Osteoblast (primary cell): Measurements from ENCODE around the gene DUSP8. TPM values are rescaled to one million over a fixed set of nuclear protein-coding genes. Genes with fewer than 3 reads are reported as not detected.
A peak's percentile ranks its signal among the peaks of the same experiment; 100 is the strongest.

ENCODE experiments used
- DNase-seq: peaks from one replicate; pipeline ENCODE4 v3.0.0; 2011; ENCODE audit warnings: low spot score, mixed read lengths; ENCODE audit not compliant: insufficient read length; ENCODE audit errors: missing footprints
- H2AFZ ChIP-seq: 2 replicates; pipeline ENCODE4 v1.6.0; 2011; ENCODE audit warnings: mild to moderate bottlenecking, low read length
- H3K27ac ChIP-seq: 2 replicates; pipeline ENCODE4 v1.5.1; 2011; ENCODE audit warnings: mild to moderate bottlenecking, low read depth, low read length, moderate library complexity
- H3K27me3 ChIP-seq: 2 replicates; pipeline ENCODE4 v1.6.0; 2012; ENCODE audit warnings: mild to moderate bottlenecking, control low read depth, inconsistent platforms, low read length, moderate library complexity; ENCODE audit not compliant: insufficient read depth
- H3K36me3 ChIP-seq: 2 replicates; pipeline ENCODE4 v1.5.1; 2011; ENCODE audit warnings: mild to moderate bottlenecking, low read length, control low read depth, moderate library complexity; ENCODE audit not compliant: insufficient read depth
- H3K4me1 ChIP-seq: 2 replicates; pipeline ENCODE4 v1.5.1; 2011; ENCODE audit warnings: mild to moderate bottlenecking, low read length, control low read depth, moderate library complexity; ENCODE audit not compliant: insufficient read depth
- H3K4me2 ChIP-seq: 2 replicates; pipeline ENCODE4 v1.6.0; 2011; ENCODE audit warnings: mild to moderate bottlenecking, low read length; ENCODE audit not compliant: insufficient read depth
- H3K4me3 ChIP-seq: fragments of 200-600 bp; sonication (generic); 3 replicates; pipeline ENCODE4 v1.5.1; 2012; ENCODE audit warnings: mild to moderate bottlenecking, low read length, inconsistent platforms; ENCODE audit not compliant: insufficient read depth
- H3K79me2 ChIP-seq: 2 replicates; pipeline ENCODE4 v1.6.0; 2012; ENCODE audit warnings: mild to moderate bottlenecking, low read length, control low read depth, inconsistent platforms; ENCODE audit not compliant: insufficient read depth
- H3K9me3 ChIP-seq: 2 replicates; pipeline ENCODE4 v1.5.1; 2011; ENCODE audit warnings: low read depth, low read length, control low read depth
- H4K20me1 ChIP-seq: 2 replicates; pipeline ENCODE4 v1.6.0; 2012; ENCODE audit warnings: mild to moderate bottlenecking, low read length, control low read depth; ENCODE audit not compliant: insufficient read depth
- total RNA-seq: library from RNA; depleted of rRNA; stranded (reverse); fragments of >200 nt; gene quantifications from 2 replicates; pipeline ENCODE4 v1.2.3, GENCODE V29; 2012
- TF ChIP-seq, protein P1 (sequence below): IDR thresholded peaks from 2 replicates; pipeline ENCODE4 v1.5.1; 2011; ENCODE audit warnings: mild to moderate bottlenecking, low read depth, low read length, moderate library complexity; ENCODE audit errors: extremely low read depth

Gene DUSP8
- total RNA-seq, 1 donor: under 0.01 TPM

DNA sequence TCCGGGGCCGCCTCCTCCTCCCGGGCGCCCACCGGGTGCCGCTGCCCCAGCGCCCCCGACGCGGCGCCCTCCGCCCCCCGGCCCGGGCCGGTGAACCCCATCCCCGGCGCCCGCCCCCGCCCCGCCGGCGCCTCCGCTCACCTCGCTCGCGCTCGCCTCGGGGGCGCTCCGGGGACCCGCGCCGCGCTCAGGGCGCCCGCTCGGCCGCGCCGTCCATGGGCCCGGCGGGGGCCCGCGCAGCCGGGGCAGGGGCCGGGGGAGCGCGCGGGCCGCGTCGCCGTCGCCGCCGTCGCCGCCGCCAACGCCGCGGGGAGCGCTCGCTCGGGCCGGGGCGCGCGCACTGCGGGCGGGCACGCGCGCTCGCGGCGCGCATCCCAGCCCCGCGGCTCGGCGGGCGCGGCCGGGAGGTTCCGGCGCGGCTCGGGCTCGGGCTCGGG, 293 bp downstream of the DUSP8 start:
- Histone ChIP-seq H3K4me3 (peak overlapping the region; percentile 72), H4K20me1 (peaks cover 18% of the 10 kb centered on the region), H3K79me2 (no peaks in the 10 kb centered on the region), H2AFZ (no peak overlapping the region), H3K36me3 (no peaks in the 10 kb centered on the region), H3K27ac (no peak overlapping the region), H3K4me1 (no peaks in the 10 kb centered on the region), H3K27me3 (peaks cover 32% of the 10 kb centered on the region), H3K4me2 (no peak overlapping the region), H3K9me3 (no peaks in the 10 kb centered on the region)
- DNase-seq: peak; percentile 89
- TF ChIP-seq, protein P1, sequence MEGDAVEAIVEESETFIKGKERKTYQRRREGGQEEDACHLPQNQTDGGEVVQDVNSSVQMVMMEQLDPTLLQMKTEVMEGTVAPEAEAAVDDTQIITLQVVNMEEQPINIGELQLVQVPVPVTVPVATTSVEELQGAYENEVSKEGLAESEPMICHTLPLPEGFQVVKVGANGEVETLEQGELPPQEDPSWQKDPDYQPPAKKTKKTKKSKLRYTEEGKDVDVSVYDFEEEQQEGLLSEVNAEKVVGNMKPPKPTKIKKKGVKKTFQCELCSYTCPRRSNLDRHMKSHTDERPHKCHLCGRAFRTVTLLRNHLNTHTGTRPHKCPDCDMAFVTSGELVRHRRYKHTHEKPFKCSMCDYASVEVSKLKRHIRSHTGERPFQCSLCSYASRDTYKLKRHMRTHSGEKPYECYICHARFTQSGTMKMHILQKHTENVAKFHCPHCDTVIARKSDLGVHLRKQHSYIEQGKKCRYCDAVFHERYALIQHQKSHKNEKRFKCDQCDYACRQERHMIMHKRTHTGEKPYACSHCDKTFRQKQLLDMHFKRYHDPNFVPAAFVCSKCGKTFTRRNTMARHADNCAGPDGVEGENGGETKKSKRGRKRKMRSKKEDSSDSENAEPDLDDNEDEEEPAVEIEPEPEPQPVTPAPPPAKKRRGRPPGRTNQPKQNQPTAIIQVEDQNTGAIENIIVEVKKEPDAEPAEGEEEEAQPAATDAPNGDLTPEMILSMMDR: no peak

DNA sequence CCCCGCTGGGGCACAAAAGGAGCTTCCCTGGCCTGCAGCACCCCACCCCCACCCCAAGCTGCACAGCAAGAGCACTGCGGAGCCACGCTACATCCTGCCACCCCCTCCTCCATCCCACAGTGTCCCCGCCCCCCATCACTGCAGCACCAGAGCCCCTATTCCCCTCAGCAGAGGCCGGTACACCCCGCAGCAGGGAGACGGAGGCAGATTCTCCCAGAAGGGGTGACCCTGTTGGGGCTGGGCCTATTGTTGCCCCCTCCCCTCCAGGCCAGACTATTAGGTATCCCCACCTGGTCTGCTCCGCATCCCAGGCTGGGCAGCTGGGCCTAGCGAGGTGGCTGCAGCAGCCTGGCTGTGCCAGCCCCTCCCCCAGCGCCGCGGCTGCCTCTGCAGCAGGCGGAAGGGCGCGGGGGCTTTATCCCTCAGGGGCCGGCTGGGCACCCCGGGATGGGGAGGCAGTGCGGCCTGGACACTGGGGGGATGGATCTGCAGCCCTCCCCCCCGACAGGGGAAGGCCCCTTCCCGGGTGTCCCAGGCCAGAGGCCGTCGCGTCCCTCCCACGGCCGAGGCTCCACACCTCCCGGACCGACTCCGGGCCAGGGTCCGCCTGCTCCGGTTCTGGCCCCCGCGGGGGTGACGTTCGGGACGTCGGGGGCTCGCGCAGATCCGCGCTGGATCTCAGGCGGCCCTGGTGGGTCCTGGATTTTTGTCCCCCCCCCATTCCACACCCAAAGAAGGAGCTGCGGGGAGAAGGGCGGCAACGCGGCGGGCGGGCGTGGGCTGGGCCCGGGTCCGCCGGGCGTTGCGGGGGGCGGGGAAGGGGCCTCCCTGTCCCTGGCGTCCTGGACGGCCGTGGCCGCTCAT, 943 bp downstream of the DUSP8 start:
- Histone ChIP-seq H3K9me3 (no peaks in the 10 kb centered on the region), H3K4me2 (peak overlapping the region; percentile 65), H3K4me1 (no peaks in the 10 kb centered on the region), H3K79me2 (no peaks in the 10 kb centered on the region), H2AFZ (no peak overlapping the region), H3K27me3 (peaks cover 32% of the 10 kb centered on the region), H3K36me3 (no peaks in the 10 kb centered on the region), H4K20me1 (peaks cover 22% of the 10 kb centered on the region), H3K27ac (no peak overlapping the region), H3K4me3 (peak overlapping the region; percentile 72)
- DNase-seq: peak; percentile 90
- TF ChIP-seq, protein P1: no peak

DNA sequence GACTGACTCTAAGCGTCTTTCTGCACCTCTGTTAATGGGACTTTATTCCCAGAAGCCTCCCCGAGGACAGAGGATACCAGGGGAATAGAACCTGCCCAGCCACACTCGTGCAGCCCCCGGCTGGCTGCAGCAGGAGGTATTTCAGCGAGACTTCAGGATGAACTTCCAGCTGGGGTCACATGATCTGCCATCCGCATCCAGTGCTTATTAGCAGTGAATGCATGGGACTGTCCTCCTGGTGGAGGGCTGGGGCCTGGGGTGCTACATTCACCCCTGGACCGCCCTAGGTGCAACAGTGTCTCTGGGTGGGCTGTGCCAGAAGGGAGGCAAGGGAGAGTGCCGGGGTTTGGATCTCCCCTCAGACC, 1.6 kb downstream of the DUSP8 start:
- no peak overlapping the region for H2AFZ ChIP-seq
- peak overlapping the region; percentile 72 for H3K4me3 ChIP-seq
- H3K36me3 ChIP-seq: no peaks in the 10 kb centered on the region
- no peaks in the 10 kb centered on the region for H3K4me1 ChIP-seq
- no peaks in the 10 kb centered on the region for H3K9me3 ChIP-seq
- peaks cover 23% of the 10 kb centered on the region for H4K20me1 ChIP-seq
- H3K79me2 ChIP-seq: no peaks in the 10 kb centered on the region
- peak; percentile 47 for DNase-seq
- peaks cover 28% of the 10 kb centered on the region for H3K27me3 ChIP-seq
- TF ChIP-seq, protein P1: no peak
- no peak overlapping the region for H3K27ac ChIP-seq
- H3K4me2 ChIP-seq: peak overlapping the region; percentile 65

DNA sequence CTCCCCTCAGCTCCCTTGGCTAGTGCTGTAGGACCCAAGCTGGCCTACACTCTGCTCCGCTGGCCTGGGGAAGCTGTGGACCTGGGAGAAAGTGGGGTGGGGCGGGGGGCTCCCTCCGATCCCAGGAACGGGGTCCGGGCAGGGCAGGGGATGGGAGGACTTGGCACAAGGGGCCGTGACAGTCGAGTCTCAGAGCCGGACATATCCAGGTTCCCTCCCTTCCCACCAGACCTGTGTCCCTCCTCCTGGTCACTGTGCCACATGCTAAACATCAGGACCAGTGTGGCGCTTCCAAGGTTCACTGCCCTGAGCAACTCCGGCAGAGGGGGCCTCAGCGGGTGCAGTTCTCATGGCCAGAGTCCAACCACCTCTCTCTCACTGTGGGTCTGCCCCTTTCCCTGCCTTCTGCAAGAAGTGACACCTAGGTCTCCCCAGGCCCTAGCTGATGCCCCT, 2.0 kb downstream of the DUSP8 start:
- H3K4me1 ChIP-seq: no peaks in the 10 kb centered on the region
- H3K4me3 ChIP-seq: no peak overlapping the region
- peaks cover 24% of the 10 kb centered on the region for H4K20me1 ChIP-seq
- H2AFZ ChIP-seq: no peak overlapping the region
- no peak overlapping the region for H3K4me2 ChIP-seq
- H3K9me3 ChIP-seq: no peaks in the 10 kb centered on the region
- no peak overlapping the region for H3K27ac ChIP-seq
- no peaks in the 10 kb centered on the region for H3K36me3 ChIP-seq
- H3K27me3 ChIP-seq: peaks cover 24% of the 10 kb centered on the region
- H3K79me2 ChIP-seq: no peaks in the 10 kb centered on the region
- TF ChIP-seq, protein P1: no peak
- DNase-seq: peak; percentile 71
